Head of caudate nucleus (tissue), 42 donors: ENCODE measurements around the gene FRMD7.

Source experiments
- DNase-seq, 42 donors: peaks; one replicate each; pipeline versions ENCODE4 v3.0.0 to v3.0.0-alpha.2; 2020 to 2021; ENCODE audit warnings: mixed read lengths in 7 of 42
- intact Hi-C: fragments of 100-400 bp; cut with DNase I; formaldehyde crosslinking; loops from one replicate; pipeline ENCODE4 v1.15.0; 2022

The FRMD7 gene

DNA sequence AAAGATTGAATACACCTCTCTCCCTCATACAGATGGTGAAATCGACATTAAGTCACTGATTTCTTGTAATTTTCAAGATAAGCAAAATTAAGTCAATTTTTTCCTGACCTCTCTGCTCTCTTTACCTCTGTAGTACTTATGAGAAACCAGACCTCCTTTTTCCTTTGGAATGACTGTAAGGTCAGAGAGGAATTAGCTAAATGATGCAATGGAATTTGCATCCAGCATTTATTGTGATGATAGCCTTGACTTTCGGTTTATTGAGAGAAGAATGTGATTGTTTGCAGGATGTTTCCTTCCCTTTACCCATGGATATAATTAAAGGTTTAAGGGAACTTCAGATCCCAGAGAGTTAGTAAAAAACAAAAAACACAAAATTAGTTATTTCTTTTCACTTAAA lies 82.4 kb downstream of the FRMD7 start:
- no peak for DNase-seq
- intact Hi-C loops, result no loop called here

DNA sequence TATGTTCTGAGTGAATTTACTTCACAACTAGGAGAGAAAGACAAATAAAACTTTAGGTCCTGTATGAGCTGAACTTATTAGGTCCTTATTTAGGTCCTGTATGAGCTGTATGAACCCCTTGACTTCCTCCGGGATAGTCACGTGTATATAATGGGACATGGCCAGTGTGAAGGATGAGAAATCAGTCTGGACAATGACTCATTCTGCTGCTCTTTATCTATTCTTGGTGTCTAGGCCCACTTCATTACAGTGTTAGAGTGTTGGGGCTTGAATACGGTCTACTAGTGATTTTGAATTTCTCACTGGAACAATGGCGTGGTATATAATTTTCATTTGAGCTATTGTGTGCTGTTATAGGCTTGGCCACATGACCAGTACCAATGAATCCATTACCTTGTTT lies 82.9 kb downstream of the FRMD7 start:
- intact Hi-C loops, result no loop called here
- DNase-seq, result no peak

DNA sequence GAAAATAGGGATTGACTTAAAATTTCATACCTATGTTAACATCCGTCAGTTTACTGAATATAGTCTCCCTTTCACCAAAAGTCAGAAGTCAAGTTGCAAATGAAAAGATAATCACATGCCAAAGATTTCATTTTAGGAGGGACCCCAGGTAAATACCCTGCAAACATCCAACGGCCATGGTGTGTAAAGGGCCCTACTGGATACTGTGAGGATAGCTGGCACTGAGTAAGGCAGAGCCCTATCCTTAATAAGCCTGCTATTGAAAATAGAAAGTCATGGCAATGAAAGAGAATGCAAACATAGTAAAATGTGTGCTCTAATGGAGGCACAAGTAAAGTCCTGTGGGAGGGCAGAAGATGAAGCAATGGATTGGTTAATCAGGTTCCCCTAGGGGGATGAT lies 83.8 kb downstream of the FRMD7 start:
- DNase-seq, result no peak
- intact Hi-C loops, result no loop called here

DNA sequence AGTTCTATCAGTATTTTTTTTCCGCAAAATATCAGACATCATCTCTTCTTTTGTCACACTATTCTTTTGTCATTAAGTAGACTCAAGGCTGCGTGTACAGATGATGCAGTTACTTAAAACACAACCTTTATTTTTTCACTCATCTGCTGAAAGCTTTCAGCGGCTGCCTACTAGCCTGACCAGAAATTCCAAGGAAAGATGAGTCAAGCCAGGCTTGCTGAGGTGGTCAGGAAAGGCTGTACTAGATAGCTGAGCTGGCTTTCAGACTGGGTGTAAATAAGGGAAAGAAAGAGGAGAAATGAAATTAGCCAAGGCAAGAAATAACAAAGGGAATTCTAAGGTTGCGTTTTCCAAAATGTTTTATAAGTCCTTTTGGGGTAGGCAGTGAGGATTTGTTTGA lies 86.8 kb downstream of the FRMD7 start:
- intact Hi-C loops, result no loop called here
- no peak for DNase-seq

DNA sequence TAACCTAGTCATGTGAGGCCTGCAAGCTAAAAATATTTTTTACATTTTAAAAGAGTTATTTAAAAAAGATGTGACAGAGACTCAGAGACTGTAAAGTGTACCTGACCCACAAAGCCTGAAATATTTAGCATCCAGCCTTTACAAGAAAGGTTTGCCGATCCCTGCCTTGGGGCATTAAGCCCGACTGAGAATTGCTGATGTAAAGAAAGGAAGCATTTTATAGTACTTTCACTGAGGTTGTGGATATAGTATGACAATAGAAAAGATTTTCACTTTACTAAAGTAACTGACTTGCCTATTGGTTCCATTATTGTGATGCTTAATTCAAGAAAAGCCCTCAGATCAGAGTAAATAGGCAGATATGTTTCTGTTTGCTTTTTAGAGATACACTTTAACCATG lies 87.8 kb downstream of the FRMD7 start:
- intact Hi-C loops, result no loop called here

DNA sequence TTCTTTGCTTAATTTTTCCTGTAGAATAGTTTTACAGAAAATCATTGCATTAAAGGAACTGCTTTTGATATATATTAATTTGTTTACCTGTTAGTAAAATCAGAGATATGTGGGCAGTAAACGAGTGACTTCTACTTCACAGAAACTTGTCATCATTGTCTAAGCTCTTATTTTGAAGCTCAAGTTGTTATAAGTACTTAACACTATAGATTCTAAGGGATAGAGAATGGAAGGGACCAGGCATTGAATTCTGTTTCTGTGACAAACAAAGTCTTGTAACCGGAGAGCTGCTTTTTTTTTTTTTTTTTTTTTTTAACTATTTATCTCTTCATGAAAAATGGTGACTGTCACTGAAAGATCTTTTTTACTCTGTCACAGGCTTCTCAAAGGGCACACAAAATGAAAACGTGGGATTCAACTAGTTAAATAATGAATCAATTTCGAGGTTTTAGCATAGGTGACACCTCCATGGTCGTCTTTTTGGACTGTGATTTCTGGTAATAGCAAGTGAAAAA lies 90.3 kb downstream of the FRMD7 start:
- intact Hi-C loops, result no loop called here
- DNase-seq, result no peak

More for the DNA sequence above, 87.8 kb downstream of the FRMD7 start:
- DNase-seq, result no peak

DNA sequence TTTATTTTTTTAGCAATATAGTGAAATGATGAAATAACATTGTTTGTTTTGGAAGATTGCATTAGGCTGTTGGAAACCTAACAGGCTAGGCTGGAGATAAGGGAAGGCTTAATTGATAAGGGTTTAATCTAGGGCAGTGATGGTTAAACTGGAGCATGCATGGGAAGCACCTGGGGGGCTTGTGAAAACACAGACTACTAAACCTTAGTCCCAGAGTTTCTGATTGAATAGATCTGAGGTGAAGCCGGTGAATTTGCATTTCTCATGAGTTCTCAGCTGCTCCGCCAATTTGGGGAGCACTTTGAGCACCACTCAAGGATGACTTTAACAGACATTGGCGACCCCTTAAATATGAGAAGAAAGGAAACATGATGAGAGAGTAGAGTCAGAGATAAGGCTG lies 93.2 kb downstream of the FRMD7 start:
- intact Hi-C loops, result no loop called here
- DNase-seq, result no peak

DNA sequence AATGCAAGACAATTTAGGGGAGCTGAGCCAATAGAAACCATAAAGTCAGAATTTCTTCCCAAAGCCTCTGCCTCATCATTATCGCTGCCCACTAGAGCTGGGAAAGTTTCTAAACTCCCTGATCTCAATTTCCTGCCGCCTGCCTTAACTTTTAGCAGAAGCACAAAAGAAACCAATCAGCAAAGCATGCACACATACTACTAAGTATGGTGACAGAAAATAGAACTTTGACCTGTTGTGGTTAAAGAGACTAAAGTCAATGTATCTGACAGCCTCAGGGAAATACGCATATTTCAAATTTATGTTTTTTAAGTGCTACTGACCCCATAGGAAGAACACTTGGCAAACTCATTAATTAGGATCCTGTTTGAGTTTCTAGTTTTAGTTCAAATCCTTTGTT lies 94.7 kb downstream of the FRMD7 start:
- DNase-seq, result no peak
- intact Hi-C loops, result no loop called here

DNA sequence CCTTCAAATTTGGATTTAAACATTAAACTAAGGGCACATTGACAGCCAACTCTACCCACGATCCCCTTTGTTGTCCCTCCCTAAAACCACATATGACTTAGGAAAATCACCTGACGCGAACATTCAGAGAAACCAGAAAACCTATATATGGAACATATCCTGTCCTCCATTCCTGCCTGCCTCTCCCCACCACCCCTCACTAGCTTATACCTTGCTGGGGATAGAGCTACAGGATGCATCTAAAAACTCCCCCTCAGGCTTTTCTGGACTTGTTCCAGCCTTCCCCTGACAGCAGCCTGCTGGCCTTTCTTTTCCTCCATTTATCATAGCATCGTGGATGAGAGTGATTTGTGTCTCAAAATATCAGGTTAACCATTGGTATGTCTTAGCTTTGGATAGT lies 96.0 kb downstream of the FRMD7 start:
- intact Hi-C loops, result no loop called here
- no peak for DNase-seq

DNA sequence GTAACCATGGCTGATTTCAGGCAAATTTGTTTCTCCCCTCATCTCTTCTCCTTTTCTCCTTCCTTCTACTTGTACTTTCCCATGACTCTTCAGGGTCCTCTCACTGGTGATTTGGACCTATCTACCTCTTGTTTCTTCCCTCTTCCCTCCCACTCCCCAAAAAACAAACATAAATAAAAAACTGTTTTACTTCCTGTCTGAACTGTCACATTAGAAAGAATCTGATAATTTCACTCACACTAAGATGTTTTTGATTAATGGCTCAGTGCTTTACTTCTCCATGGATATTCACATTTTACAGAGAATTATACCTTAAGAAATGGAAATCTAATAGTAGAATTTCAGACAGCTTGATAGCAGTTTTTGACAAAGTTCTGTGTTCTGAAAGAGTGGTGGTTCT lies 97.6 kb downstream of the FRMD7 start:
- DNase-seq, result no peak
- intact Hi-C loops, result no loop called here
